Femur (tissue), 1 donor: ENCODE measurements around the gene OVOL3.

Experiments
- DNase-seq: peaks from one replicate; pipeline ENCODE4 v3.0.0-alpha.2; 2017

Gene OVOL3

GRCh38 chr19:36136964-36137686 lies 26.2 kb downstream of the OVOL3 start:
- no peak for DNase-seq

DNA sequence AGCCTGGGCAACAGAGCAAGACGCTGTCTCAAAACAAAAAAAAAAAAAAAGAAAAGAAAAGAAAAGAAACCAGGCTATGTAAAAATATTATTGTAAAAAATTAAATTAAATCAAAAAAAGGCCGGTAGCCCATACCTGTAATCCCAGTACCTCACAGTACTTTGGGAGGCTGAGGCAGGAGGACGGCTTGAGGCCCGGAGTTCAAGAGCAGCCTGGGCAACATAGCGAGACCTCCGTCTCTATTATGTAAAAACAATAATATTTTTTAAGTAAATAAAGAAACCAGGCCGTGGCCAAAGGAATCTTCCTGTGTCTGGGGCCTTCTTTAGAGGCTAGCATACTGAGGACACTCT lies 28.2 kb downstream of the OVOL3 start:
- no peak for DNase-seq

- peak; percentile 98 for DNase-seq
These were observed 28.7 kb downstream of the OVOL3 start, which contains the start of gene CAPNS1 for GRCh38 chr19:36139473-36140303. Gene CAPNS1, plus strand, starts transcription at chr19:36140066. Its CDS starts 946 bp downstream, at chr19:36141012.

DNA sequence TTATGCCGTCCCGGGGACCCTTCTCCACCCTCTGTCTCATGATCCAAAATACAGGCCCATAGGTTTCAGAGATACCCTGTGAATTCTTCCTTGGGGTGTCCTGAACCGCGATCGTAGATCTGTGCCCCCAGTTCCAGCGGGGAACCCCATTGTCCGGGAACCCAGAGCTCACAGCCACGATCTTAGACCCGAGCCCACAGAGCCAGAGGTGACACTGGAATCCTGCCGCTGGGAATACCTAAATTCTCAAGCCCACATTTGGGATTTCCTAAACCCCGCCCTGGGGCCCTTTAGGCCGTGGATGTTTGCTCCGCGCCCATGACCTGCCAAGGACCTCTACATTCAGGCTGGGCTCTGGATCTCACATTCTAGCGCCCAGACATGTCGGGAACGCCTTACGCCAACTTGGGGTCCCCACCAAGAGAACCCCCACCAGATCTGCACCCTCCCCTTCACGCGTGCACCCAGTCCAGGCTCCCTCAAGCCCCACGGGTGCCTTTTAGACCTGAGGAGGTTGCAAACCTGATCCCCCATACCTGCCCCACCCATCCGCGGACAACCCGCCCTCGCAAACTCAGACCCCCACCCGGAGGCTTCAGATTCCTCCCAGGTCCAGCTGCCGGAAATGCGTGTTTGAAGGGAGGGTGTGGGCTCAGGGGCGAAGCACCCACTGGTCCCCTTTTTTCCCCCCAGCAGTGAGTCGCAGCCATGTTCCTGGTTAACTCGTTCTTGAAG lies 29.5 kb downstream of the OVOL3 start:
- DNase-seq: peak; percentile 81

- peak; percentile 90 for DNase-seq
These were observed 30.3 kb downstream of the OVOL3 start for GRCh38 chr19:36141039-36141927.

GRCh38 chr19:36142046-36142445 lies 31.1 kb downstream of the OVOL3 start:
- no peak for DNase-seq

- no peak for DNase-seq
These were observed 31.6 kb downstream of the OVOL3 start for GRCh38 chr19:36142496-36142895.

- no peak for DNase-seq
These were observed 33.7 kb downstream of the OVOL3 start for GRCh38 chr19:36144624-36145023.

GRCh38 chr19:36149673-36150406 lies 38.9 kb downstream of the OVOL3 start:
- no peak for DNase-seq

DNA sequence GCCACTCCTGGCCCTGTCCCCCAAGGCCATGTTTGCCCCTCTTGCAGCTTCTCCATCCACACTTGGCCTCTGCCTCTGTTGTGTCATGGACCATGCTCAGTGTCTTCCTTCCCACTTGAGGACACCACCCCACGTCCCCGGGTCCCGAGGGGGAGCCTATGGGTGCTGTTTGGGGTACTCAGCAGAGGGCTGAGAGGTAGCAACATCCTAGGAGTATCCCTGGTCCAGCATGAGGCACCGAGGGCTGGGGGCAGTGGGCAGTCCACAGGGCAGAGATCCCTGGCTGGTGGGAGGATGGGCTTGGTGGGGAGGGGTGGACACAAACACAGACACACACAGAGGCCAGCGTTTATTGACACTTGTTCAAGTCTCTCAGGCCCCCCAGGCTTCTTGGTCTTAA lies 39.6 kb downstream of the OVOL3 start:
- no peak for DNase-seq

DNA sequence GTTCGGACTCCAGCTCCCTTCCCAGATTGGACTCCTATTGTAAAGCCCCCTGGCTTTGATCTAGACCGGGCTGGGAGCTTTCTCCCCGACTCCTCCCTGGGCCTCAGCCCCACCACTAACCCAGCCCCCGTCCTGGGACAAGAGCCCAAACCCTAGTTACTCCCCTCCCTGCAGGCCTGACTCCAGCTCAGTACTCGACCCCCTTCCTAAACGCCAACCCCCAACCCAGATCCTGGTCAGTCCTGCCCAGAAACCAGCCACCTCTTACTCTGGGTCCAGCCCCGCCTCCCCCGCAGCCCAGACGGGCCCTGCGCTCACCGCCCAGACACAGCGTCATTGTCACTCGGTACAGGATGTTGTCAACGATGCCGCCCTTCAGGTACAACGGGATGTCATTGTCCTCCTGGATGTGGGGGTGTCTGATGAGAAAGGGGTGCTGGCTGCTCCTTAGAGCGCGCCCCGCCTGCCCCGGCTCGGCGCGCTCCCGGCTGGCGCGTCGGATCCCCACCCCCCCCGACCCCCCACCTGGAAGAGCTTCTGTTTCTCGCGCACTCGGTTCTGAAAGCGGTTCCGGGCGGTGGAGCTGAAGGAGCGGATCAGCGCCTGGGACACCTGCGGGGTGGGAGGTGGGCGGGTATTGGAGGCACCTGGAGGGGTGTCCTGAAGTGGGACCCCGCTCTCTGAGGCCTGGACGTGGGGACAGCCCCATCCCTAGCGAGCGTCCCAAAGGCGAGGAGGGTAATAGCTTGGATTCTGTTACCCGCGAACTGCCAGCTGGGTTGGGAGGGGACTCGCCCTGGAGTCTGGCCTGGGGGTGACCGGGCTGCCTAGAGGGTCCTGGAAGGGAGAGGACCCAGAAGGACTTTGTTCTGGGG lies 40.4 kb downstream of the OVOL3 start:
- peak; percentile 85 for DNase-seq

- no peak for DNase-seq
These were observed 41.0 kb downstream of the OVOL3 start for GRCh38 chr19:36152019-36152351.

GRCh38 chr19:36152352-36153091 lies 41.6 kb downstream of the OVOL3 start, which contains the start of gene COX7A1:
Gene COX7A1, minus strand, starts transcription at chr19:36152447. Its CDS starts 40 bp downstream, at chr19:36152407.
- DNase-seq: peak; percentile 89

DNA sequence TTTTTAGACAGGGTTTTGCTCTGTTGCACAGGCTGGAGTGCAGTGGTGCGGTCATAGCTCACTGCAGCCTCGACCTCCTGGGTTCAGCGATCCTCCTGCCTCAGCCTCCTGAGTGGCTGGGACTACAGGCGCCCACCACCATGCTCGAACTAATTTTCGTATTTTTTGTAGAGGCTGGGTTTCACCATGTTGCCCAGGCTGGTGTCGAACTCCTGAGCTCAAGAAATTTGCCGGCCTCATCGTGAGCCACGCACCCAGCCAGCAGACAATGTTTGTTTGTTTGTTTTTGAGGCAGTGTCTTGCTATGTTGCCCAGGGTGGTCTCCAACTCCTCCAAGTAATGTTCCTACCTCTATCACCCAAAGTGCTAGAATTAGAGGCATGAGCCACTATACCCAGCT lies 42.2 kb downstream of the OVOL3 start:
- DNase-seq: no peak

DNA sequence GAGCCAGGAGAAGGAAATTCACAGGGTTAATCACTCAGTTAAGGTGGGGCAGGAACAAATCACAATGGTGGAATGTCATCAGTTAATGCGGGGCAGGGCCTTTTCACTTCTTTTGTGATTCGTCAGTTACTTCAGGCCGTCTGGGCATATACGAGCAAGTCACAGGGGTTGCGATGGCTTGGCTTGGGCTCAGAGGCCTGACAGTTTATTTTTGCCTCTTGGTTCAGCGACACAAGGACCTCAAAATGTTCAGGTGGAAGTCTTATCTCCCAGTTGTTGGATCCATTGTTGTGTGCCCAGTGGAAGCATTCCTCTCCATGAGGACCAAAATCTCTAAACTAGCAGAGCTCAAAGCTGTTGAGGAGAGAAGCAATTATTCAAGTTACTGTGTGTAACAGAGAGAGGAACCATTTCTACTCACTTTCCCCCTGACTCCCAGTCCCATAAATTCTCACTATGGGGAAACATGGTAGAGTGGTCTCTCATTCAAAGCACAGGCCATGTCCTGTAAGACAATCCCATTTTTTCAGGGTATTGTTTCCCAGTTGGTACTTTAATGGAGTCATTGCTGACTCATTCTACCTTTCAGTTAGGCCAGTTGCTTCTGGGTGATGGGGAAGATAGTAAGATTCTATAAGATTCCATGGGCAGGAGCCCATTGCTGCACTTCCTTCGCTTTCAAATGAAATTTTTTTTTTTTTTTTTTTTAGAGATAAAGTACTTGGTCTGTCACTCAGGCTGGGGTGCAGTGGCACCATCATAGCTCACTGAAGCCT lies 50.1 kb downstream of the OVOL3 start:
- no peak for DNase-seq
